ENCODE data around the gene BOLA3. TPM values are rescaled to one million over a fixed set of nuclear protein-coding genes. Genes with fewer than 3 reads are reported as not detected.

Gene BOLA3
- total and polyA plus RNA-seq, 2 of the 4 experiments (the other 2 are of a cell fraction): 13.3 to 39.5 TPM

DNA sequence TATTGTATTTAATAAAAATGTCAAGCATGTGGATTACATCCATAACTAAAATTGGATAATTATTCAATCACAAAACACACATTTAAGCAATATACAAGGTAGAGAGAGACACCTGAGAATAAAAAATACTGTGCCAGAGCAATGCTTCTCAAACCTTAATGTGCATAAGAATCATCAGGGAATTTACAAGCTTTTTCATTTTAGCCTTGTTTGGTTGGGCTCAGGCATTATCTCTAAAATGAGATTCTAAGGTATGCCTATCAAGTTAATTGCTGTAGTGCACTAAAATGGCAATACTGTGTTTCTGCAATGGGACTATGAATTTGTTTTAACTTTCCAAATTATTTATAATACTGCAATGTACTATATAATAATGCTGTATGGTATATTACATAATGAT lies 30.0 kb upstream of the BOLA3 start:
- Histone ChIP-seq H4K8ac (ENCODE audit: low read depth in 2 of 2, low read length in 2 of 2) (no peak overlapping the region), H3K4ac (ENCODE audit: low read depth, low read length) (no peak overlapping the region), H4K20me1 (ENCODE audit: insufficient read depth, low read length) (peaks cover 49% of the 10 kb centered on the region), H4K5ac (ENCODE audit: low read depth, low read length) (no peak overlapping the region), H3K9ac (ENCODE audit: low read depth, low read length) (peak overlapping the region; percentile 94; the same call in 1 of the 2 replicates), H3K4me2 (ENCODE audit: low read depth, low read length) (peak overlapping the region; percentile 95), H3K4me3 (ENCODE audit: insufficient read depth, low read depth, low read length) (peak overlapping the region; percentile 95), H3K9me1 (ENCODE audit: insufficient read depth, low read length) (peaks cover 3% of the 10 kb centered on the region; the same call in 1 of the 2 replicates), H3K27ac (ENCODE audit: insufficient read depth, low read length) (no peak overlapping the region), H3K27me3 (ENCODE audit: control insufficient read depth, insufficient read depth, low read length) (no peaks in the 10 kb centered on the region), H4K91ac (ENCODE audit: insufficient read depth, low read depth, low read length) (no peak overlapping the region), H3K14ac (replicated peaks; ENCODE audit: low read depth, low read length) (peak overlapping the region; percentile 67; the same call in 1 of the 2 replicates), H2BK5ac (ENCODE audit: low read depth, low read length, poor library complexity, severe bottlenecking) (peak overlapping the region; percentile 32), H3K23ac (ENCODE audit: low read depth, low read length) (peak overlapping the region; percentile 80; the same call in 1 of the 2 replicates), H2BK120ac (ENCODE audit: low read depth, low read length) (no peak overlapping the region), H2AK5ac (ENCODE audit: low read depth, low read length) (no peak overlapping the region), H3K4me1 (ENCODE audit: control insufficient read depth, insufficient read depth, low read length) (0 out of 2 replicates have a peak, but pooled peaks cover 2% of the 10 kb centered on the region), H2BK20ac (ENCODE audit: low read depth, low read length) (no peak overlapping the region), H3K36me3 (ENCODE audit: control insufficient read depth, insufficient read depth, low read length) (peaks cover 2% of the 10 kb centered on the region; the same call in 1 of the 2 replicates), H2BK15ac (ENCODE audit: low read depth, low read length) (no peak overlapping the region), H3K56ac (ENCODE audit: extremely low read depth, insufficient read depth, low read length) (peak overlapping the region; percentile 58; the same call in 1 of the 2 replicates), H3K9me3 (ENCODE audit: control insufficient read depth, insufficient read depth, low read length) (no peaks in the 10 kb centered on the region), H3K79me1 (ENCODE audit: low read depth in 1 of 2, low read length in 2 of 2) (peaks cover 3 to 12% of the 10 kb centered on the region in 2 experiments; a peak in 2 of 4 replicates), H3K18ac (ENCODE audit: low read depth, low read length) (no peak overlapping the region), H2AFZ (replicated peaks; ENCODE audit: low read length, poor library complexity) (no peak overlapping the region), H2AK9ac (replicated peaks; ENCODE audit: low read depth, low read length, poor library complexity) (no peak overlapping the region)
- POLR2A ChIA-PET (ENCODE audit: unreplicated experiment): no interaction called here
- TF ChIP-seq MXI1 (IDR thresholded peaks at IDR 0.05; ENCODE audit: borderline replicate concordance, low read depth, low read length) (no peak), FOS (IDR thresholded peaks at IDR 0.05; ENCODE audit: low read depth, low read length) (no peak), CEBPB (IDR thresholded peaks at IDR 0.05; ENCODE audit: low read depth, low read length) (no peak), RAD21 (IDR thresholded peaks at IDR 0.05; ENCODE audit: low read length) (no peak), CHD1 (IDR thresholded peaks at IDR 0.05; ENCODE audit: low read depth, low read length) (no peak), NFE2L2 (IDR thresholded peaks at IDR 0.05; ENCODE audit: low read depth, low read length) (no peak), SMC3 (IDR thresholded peaks at IDR 0.05; ENCODE audit: low read depth, low read length) (no peak), BHLHE40 (IDR thresholded peaks at IDR 0.05; ENCODE audit: low read depth, low read length) (no peak), POLR2A (IDR thresholded peaks at IDR 0.05; ENCODE audit: low read depth, low read length) (no peak), RCOR1 (IDR thresholded peaks at IDR 0.05; ENCODE audit: insufficient replicate concordance, low read length) (no peak), MAFK (IDR thresholded peaks at IDR 0.05; ENCODE audit: low read depth, low read length) (no peak), MAZ (IDR thresholded peaks at IDR 0.05; ENCODE audit: borderline replicate concordance, low read depth, low read length) (no peak), RFX5 (IDR thresholded peaks at IDR 0.05; ENCODE audit: low read depth, low read length) (no peak)
- TF ChIP-seq, protein P1, sequence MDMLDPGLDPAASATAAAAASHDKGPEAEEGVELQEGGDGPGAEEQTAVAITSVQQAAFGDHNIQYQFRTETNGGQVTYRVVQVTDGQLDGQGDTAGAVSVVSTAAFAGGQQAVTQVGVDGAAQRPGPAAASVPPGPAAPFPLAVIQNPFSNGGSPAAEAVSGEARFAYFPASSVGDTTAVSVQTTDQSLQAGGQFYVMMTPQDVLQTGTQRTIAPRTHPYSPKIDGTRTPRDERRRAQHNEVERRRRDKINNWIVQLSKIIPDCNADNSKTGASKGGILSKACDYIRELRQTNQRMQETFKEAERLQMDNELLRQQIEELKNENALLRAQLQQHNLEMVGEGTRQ (IDR thresholded peaks at IDR 0.05; ENCODE audit: low read depth, low read length): no peak
- TF ChIP-seq, protein P2, sequence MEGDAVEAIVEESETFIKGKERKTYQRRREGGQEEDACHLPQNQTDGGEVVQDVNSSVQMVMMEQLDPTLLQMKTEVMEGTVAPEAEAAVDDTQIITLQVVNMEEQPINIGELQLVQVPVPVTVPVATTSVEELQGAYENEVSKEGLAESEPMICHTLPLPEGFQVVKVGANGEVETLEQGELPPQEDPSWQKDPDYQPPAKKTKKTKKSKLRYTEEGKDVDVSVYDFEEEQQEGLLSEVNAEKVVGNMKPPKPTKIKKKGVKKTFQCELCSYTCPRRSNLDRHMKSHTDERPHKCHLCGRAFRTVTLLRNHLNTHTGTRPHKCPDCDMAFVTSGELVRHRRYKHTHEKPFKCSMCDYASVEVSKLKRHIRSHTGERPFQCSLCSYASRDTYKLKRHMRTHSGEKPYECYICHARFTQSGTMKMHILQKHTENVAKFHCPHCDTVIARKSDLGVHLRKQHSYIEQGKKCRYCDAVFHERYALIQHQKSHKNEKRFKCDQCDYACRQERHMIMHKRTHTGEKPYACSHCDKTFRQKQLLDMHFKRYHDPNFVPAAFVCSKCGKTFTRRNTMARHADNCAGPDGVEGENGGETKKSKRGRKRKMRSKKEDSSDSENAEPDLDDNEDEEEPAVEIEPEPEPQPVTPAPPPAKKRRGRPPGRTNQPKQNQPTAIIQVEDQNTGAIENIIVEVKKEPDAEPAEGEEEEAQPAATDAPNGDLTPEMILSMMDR (conservative IDR thresholded peaks at IDR 0.05; ENCODE audit: low read depth, low read length): no peak
- TF ChIP-seq, protein P3, sequence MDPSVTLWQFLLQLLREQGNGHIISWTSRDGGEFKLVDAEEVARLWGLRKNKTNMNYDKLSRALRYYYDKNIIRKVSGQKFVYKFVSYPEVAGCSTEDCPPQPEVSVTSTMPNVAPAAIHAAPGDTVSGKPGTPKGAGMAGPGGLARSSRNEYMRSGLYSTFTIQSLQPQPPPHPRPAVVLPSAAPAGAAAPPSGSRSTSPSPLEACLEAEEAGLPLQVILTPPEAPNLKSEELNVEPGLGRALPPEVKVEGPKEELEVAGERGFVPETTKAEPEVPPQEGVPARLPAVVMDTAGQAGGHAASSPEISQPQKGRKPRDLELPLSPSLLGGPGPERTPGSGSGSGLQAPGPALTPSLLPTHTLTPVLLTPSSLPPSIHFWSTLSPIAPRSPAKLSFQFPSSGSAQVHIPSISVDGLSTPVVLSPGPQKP (IDR thresholded peaks at IDR 0.05; ENCODE audit: borderline replicate concordance, low read depth, low read length): no peak
- no peak for ATAC-seq (ENCODE audit: low read depth)
- dilution Hi-C loops (cut with HindIII; ENCODE audit: low sequenced_read_pairs, unreplicated experiment): no loop called here
- intact Hi-C loops (cut with micrococcal nuclease): loop anchor here (1.0 kb wide), 1 partner anchor 21 kb away; the partner anchor contains the start of gene MTHFD2
- no TSS peak for BruUV-seq (replicated peaks)
- CTCF ChIA-PET: interaction anchor here (0.6 to 1.1 kb wide), 2 partner anchors 9 to 19 kb away, joined by 3 read pairs; no protein-coding TSS in a partner anchor
- in situ Hi-C loops (cut with MboI; ENCODE audit: low sequenced_read_pairs): no loop called here
- no peak for DNase-seq
